Esophagus squamous epithelium (tissue), 4 donors: ENCODE measurements around the gene CCNK.

Experiments used
- POLR2A ChIP-seq, 4 donors: fragments of 450-650 bp; IDR thresholded peaks; one replicate each; pipeline ENCODE4 v1.6.1; 2017; ENCODE audit warnings: antibody characterized with exemption in 4 of 4, mild to moderate bottlenecking in 4 of 4, moderate library complexity in 3 of 4
- TF ChIP-seq, protein P1 (sequence below), 6 experiments: fragments of 450-650 bp in 4 of 6; fragments of 200-600 bp in 2 of 6; sonication (generic) in 2 of 6; IDR thresholded peaks; one replicate each; pipeline ENCODE4 v1.5.1; 2016 to 2019; ENCODE audit warnings: antibody characterized with exemption in 6 of 6, mild to moderate bottlenecking in 4 of 6, moderate library complexity in 4 of 6

DNA sequence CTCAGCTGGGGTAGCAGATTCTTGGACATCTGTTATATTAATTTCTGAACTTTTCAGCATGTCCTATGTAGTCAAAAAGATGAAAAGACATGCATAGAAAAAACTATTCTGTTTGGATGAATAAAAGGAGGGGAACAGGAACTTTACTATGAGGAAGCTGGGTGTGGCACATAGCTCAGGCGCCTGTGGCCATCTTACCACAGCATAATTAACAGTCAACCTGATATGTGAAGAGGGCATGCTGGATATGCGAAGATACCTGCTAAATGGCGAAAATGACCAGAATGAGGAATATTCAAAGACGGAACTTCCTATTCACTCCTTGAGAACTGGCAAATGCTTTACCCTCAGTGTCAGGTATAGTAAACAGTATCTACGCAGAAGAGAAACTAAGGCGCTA is 19.0 kb upstream of the CCNK start:
- TF ChIP-seq, protein P1, sequence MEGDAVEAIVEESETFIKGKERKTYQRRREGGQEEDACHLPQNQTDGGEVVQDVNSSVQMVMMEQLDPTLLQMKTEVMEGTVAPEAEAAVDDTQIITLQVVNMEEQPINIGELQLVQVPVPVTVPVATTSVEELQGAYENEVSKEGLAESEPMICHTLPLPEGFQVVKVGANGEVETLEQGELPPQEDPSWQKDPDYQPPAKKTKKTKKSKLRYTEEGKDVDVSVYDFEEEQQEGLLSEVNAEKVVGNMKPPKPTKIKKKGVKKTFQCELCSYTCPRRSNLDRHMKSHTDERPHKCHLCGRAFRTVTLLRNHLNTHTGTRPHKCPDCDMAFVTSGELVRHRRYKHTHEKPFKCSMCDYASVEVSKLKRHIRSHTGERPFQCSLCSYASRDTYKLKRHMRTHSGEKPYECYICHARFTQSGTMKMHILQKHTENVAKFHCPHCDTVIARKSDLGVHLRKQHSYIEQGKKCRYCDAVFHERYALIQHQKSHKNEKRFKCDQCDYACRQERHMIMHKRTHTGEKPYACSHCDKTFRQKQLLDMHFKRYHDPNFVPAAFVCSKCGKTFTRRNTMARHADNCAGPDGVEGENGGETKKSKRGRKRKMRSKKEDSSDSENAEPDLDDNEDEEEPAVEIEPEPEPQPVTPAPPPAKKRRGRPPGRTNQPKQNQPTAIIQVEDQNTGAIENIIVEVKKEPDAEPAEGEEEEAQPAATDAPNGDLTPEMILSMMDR (IDR thresholded peaks at IDR 0.05), result no peak
- TF ChIP-seq POLR2A (IDR thresholded peaks at IDR 0.05), result no peak
